A673 (cell line): ENCODE measurements around the gene PDCD7.

Source experiments
- CTCF ChIP-seq: fragments of 300-800, 200-600 bp; sonication (generic); conservative IDR thresholded peaks from 2 replicates; pipeline ENCODE4 v1.5.1; 2017; ENCODE audit warnings: low read depth, mild to moderate bottlenecking, antibody characterized with exemption, low read length, moderate library complexity, mixed read lengths
- EZH2 ChIP-seq: fragments of 200-600 bp; sonication (generic); IDR thresholded peaks from 2 replicates; pipeline ENCODE4 v1.6.1; 2017; ENCODE audit warnings: borderline replicate concordance, low read depth, mild to moderate bottlenecking, mixed read lengths, antibody characterized with exemption, low read length; ENCODE audit not compliant: poor library complexity, severe bottlenecking

- no peak for TF ChIP-seq CTCF
- TF ChIP-seq EZH2: no peak
These were observed 56.9 kb downstream of the PDCD7 start, which contains the start of gene KBTBD13 for GRCh38 chr15:65076486-65077290.
